ENCODE results near the gene GPANK1.
A peak's percentile ranks its signal among the peaks of the same experiment; 100 is the strongest.

GPANK1 gene

GRCh38 chr6:31636698-31637596, 27.9 kb downstream of the GPANK1 start:
- DNase-seq: no peak

- no peak for DNase-seq
Observed at GRCh38 chr6:31634969-31635575, 29.7 kb downstream of the GPANK1 start.

DNA sequence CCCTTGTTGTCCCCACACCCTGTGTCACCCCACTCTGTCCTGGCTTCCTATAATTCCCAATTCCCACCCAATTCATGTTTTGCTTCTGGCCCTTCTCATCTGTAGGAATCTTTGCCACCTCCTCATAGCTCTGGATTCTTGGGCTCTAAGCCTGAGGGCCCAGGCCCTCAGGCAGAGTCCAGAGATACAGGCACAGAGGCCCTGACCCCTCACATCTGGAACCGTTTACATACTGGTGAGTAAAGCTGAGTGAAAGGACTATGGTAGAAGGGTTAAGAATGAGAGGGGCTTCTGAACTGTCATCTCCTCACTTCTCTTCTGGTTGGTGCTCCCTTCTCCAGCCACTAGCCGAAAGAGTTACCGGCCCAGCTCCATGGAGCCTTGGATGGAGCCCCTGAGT, 30.7 kb downstream of the GPANK1 start:
- no peak for DNase-seq

DNA sequence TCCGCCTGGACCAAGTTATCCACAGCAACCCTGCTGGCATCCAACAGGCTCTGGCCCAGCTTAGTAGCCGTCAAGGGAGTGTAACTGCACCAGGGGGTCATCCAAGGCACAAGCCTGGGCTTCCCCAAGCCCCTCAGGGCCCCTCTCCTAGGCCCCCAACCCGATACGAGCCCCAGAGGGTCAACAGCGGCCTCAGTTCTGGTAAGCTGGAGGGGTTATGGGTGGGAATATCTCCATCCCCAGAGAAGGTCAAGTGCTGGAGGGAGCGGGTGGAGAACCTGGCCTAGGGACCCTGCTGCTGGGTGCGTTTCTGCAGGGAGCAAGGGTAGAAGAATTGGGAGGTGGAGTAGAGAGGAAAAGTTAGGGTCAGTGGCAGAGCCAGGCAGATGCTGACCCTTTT, 31.4 kb downstream of the GPANK1 start:
- no peak for DNase-seq

- DNase-seq: no peak
Observed at GRCh38 chr6:31632279-31632946, 32.4 kb downstream of the GPANK1 start.

GRCh38 chr6:31631681-31632278, 33.0 kb downstream of the GPANK1 start:
- no peak for DNase-seq

DNA sequence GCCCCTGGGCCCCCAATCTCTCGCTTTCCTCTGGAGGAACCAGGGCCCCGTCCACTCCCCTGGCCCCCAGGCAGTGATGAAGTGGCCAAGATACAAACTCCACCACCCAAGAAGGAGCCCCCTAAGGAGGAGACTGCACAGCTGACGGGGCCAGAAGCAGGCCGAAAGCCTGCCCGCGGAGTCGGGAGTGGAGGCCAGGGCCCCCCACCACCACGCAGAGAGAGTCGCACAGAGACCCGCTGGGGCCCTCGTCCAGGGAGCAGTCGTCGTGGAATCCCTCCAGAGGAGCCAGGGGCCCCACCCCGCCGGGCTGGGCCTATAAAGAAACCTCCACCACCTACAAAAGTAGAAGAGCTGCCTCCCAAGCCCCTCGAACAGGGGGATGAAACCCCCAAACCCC, 33.6 kb downstream of the GPANK1 start:
- no peak for DNase-seq

DNA sequence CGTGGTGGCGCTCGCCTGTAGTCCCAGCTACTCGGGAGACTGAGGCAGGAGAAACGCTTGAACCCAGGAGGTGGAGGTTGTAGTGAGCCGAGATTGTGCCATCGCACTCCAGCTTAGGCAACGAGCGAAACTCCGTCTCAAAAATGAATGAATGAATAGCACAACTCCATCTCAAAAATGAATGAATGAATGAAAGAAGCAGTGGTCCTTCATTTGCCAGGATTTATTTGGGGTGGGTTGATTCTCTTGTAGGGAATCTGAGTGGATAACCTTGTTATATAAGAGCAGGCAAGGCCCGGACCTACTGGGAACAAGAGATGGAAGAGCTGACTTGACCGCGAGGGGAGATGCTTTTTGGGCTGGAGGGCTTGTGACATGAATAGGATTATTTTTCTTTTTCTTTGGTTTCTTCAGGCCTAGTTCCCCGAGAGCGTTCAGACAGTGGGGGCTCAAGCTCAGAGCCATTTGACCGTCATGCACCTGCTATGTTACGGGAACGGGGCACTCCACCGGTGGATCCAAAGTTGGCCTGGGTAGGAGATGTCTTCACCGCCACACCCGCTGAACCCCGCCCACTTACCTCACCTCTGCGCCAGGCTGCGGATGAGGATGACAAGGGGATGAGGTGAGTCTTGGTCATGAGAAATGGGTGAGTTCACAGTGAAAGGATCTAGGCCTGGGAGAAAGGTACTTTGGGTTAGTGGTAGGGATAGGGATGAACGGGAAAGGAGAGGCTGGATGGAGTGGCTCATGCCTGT, 34.4 kb downstream of the GPANK1 start:
- no peak for DNase-seq

- DNase-seq: no peak
Observed at GRCh38 chr6:31629014-31629413, 35.8 kb downstream of the GPANK1 start.

DNA sequence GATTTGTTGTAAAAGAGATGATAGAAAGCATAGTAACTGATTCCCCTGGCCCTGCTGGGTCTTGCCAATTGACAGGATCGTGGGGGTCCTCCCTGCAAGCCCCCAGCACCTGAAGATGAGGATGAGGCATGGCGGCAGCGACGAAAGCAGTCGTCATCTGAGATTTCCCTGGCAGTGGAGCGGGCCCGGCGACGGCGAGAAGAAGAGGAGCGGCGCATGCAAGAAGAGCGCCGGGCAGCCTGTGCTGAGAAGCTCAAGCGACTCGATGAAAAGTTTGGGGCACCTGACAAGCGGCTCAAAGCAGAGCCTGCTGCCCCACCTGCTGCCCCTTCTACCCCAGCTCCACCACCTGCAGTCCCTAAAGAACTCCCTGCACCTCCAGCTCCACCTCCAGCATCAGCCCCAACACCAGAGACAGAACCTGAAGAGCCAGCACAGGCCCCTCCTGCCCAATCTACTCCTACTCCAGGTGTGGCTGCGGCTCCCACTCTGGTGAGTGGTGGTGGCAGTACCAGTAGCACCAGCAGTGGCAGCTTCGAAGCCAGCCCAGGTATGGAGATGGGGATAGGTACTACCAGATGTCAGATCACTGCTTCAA, 37.0 kb downstream of the GPANK1 start:
- no peak for DNase-seq

GRCh38 chr6:31626952-31627351, 37.8 kb downstream of the GPANK1 start:
- no peak for DNase-seq

GRCh38 chr6:31624070-31624469, 40.7 kb downstream of the GPANK1 start:
- no peak for DNase-seq

- no peak for DNase-seq
Observed at GRCh38 chr6:31622684-31623091, 42.1 kb downstream of the GPANK1 start.

GRCh38 chr6:31621991-31622390, 42.8 kb downstream of the GPANK1 start:
- no peak for DNase-seq

DNA sequence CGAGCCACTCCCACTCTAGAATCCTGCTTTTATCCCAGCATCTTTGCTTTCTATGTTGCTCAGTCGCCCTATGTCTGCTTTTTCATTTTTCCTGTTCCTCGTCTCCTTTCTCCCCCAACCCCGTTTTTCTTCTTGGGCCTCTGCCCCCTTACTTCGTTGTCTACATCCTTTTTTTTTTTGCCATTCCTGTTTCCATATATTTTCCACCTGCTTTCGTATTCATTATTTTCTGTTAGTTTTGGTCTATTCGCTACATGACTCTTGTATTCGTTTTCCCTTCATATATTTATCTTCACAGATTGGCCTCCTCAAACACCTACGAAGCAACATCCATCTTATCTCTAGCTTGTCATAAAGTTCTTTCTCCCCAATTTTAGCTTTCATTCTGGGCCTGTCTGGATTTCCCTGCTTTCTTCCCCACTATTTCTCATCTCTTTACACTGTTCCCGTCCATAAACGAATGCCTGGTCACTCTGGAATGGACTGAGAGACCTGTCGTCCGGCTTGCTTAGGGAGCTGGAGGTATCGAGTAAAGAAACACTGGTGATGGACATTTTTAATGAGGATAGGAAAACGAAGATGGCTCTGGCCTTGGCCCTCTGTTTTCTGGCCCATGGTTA, 43.4 kb downstream of the GPANK1 start:
- DNase-seq: no peak

- DNase-seq: peak; percentile 64
Observed at GRCh38 chr6:31620586-31621319, 44.0 kb downstream of the GPANK1 start, which contains the start of gene PRRC2A. PRRC2A (plus strand) TSS chr6:31620715; CDS start chr6:31622790, 2,075 bp downstream.

- peak; percentile 99 for DNase-seq
Observed at GRCh38 chr6:31619805-31620585, 44.8 kb downstream of the GPANK1 start.

- no peak for DNase-seq
Observed at GRCh38 chr6:31617010-31617409, 47.8 kb downstream of the GPANK1 start.

DNA sequence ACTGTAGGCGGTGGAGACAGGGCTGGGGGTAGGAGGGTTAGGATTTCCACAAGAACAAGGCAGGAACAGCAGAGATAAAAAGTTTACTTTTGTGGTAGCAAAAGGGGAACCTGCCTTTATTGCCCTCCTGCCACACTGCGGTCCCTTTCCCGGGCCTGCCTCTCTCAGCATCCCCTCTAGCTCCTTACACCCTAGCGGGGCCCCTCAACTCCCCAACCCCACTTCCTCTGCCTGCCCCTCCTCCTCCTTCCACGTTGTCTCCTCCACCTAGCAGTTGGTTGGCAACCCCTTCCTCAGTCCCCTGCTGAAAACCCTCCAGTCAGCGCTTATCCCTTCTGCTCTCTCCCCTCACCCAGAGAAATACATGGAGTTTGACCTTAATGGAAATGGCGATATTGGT, 49.0 kb downstream of the GPANK1 start:
- DNase-seq: no peak
